SK-N-SH treated with all-trans-retinoic acid at 6 μM for 48 hours (cell line): ENCODE data around the gene HNF4A.

Experiments used
- ATAC-seq: fragments of 200-7000 bp; cut with Tn5 transposase; 3 replicates; pipeline ENCODE4 v1.9.1; 2020; ENCODE audit warnings: mild to moderate bottlenecking, moderate library complexity
- ARNTL ChIP-seq: fragments of 450-650 bp; formaldehyde crosslinking; IDR thresholded peaks from 2 replicates; pipeline ENCODE4 v1.5.0; 2020; ENCODE audit warnings: low read depth, mild to moderate bottlenecking, moderate library complexity, borderline replicate concordance
- BACH2 ChIP-seq: fragments of 250-450 bp; sonication (Bioruptor Pico); IDR thresholded peaks from 2 replicates; pipeline ENCODE4 v1.9.0; 2021; ENCODE audit warnings: mild to moderate bottlenecking, borderline replicate concordance
- CSDC2 ChIP-seq: fragments of 250-450 bp; sonication (Bioruptor Pico); IDR thresholded peaks from 2 replicates; pipeline ENCODE4 v1.5.0; 2020; ENCODE audit warnings: mild to moderate bottlenecking, moderate library complexity
- CSRNP3 ChIP-seq: fragments of 250-450 bp; sonication (Bioruptor Pico); IDR thresholded peaks from 2 replicates; pipeline ENCODE4 v1.5.1; 2021; ENCODE audit warnings: mild to moderate bottlenecking, moderate library complexity
- ESRRG ChIP-seq: fragments of 250-450 bp; sonication (Bioruptor Pico); IDR thresholded peaks from 2 replicates; pipeline ENCODE4 v1.6.1; 2021; ENCODE audit warnings: mild to moderate bottlenecking
- GLIS3 ChIP-seq: fragments of 250-450 bp; sonication (Bioruptor Pico); IDR thresholded peaks from 2 replicates; pipeline ENCODE4 v1.5.0; 2020; ENCODE audit warnings: mild to moderate bottlenecking, moderate library complexity
- ISL1 ChIP-seq: fragments of 250-450 bp; sonication (Bioruptor Pico); IDR thresholded peaks from 2 replicates; pipeline ENCODE4 v2.1.2; 2022; ENCODE audit warnings: mild to moderate bottlenecking, moderate library complexity
- OSR1 ChIP-seq: fragments of 250-450 bp; sonication (Bioruptor Pico); IDR thresholded peaks from 2 replicates; pipeline ENCODE4 v1.8.0; 2022; ENCODE audit warnings: moderate library complexity, mild to moderate bottlenecking, inconsistent platforms
- PATZ1 ChIP-seq: fragments of 250-450 bp; sonication (Bioruptor Pico); IDR thresholded peaks from 2 replicates; pipeline ENCODE4 v1.8.0; 2020; ENCODE audit warnings: mild to moderate bottlenecking, moderate library complexity, borderline replicate concordance
- POU6F1 ChIP-seq: fragments of 250-450 bp; sonication (Bioruptor Pico); IDR thresholded peaks from 2 replicates; pipeline ENCODE4 v1.8.0; 2021; ENCODE audit warnings: low read depth, mild to moderate bottlenecking, moderate library complexity, borderline replicate concordance
- PPARA ChIP-seq: fragments of 250-450 bp; sonication (Bioruptor Pico); IDR thresholded peaks from 2 replicates; pipeline ENCODE4 v1.5.0; 2020; ENCODE audit warnings: mild to moderate bottlenecking, borderline replicate concordance
- RARB ChIP-seq: fragments of 250-450 bp; sonication (Bioruptor Pico); IDR thresholded peaks from 2 replicates; pipeline ENCODE4 v1.8.0; 2021; ENCODE audit warnings: mild to moderate bottlenecking, moderate library complexity
- SNAI2 ChIP-seq: fragments of 250-450 bp; sonication (Bioruptor Pico); IDR thresholded peaks from 2 replicates; pipeline ENCODE4 v1.5.0; 2020; ENCODE audit warnings: mild to moderate bottlenecking, moderate library complexity
- TCF4 ChIP-seq: fragments of 250-450 bp; sonication (Bioruptor Pico); IDR thresholded peaks from 2 replicates; pipeline ENCODE4 v1.8.0; 2021; ENCODE audit warnings: mild to moderate bottlenecking, moderate library complexity, borderline replicate concordance
- TOX ChIP-seq: fragments of 250-450 bp; sonication (Bioruptor Pico); IDR thresholded peaks from 2 replicates; pipeline ENCODE4 v1.8.0; 2021; ENCODE audit warnings: mild to moderate bottlenecking, moderate library complexity, borderline replicate concordance
- TSHZ2 ChIP-seq: fragments of 250-450 bp; sonication (Bioruptor Pico); IDR thresholded peaks from 2 replicates; pipeline ENCODE4 v1.5.0; 2020; ENCODE audit warnings: mild to moderate bottlenecking, moderate library complexity
- ZC3H10 ChIP-seq: fragments of 250-450 bp; sonication (Bioruptor Pico); IDR thresholded peaks from 2 replicates; pipeline ENCODE4 v1.5.1; 2021; ENCODE audit warnings: mild to moderate bottlenecking, moderate library complexity
- ZFP3 ChIP-seq: fragments of 250-450 bp; sonication (Bioruptor Pico); IDR thresholded peaks from 2 replicates; pipeline ENCODE4 v1.5.0; 2020; ENCODE audit warnings: mild to moderate bottlenecking, moderate library complexity
- ZFP30 ChIP-seq: fragments of 450-650 bp; formaldehyde crosslinking; IDR thresholded peaks from 2 replicates; pipeline ENCODE4 v1.5.0; 2022; ENCODE audit warnings: mild to moderate bottlenecking, moderate library complexity
- ZNF565 ChIP-seq: fragments of 450-650 bp; formaldehyde crosslinking; conservative IDR thresholded peaks from 2 replicates; pipeline ENCODE4 v1.5.0; 2020; ENCODE audit warnings: low read depth, mild to moderate bottlenecking, moderate library complexity
- ZNF70 ChIP-seq: fragments of 450-650 bp; formaldehyde crosslinking; IDR thresholded peaks from 2 replicates; pipeline ENCODE4 v1.5.0; 2020; ENCODE audit warnings: mild to moderate bottlenecking, moderate library complexity
- ZNF8 ChIP-seq: fragments of 450-650 bp; formaldehyde crosslinking; IDR thresholded peaks from 2 replicates; pipeline ENCODE4 v1.5.0; 2020; ENCODE audit warnings: mild to moderate bottlenecking, moderate library complexity

HNF4A gene

GRCh38 chr20:44422083-44422482 lies 66.6 kb downstream of the HNF4A start:
- no peak for ATAC-seq
- TF ChIP-seq ZFP3 (no peak), TCF4 (CRISPR knock-in tag) (no peak), PPARA (CRISPR knock-in tag) (no peak), CSRNP3 (no peak), ZNF70 (no peak), ZFP30 (CRISPR knock-in tag) (no peak), OSR1 (CRISPR knock-in tag) (no peak), POU6F1 (CRISPR knock-in tag) (no peak), ISL1 (CRISPR knock-in tag) (no peak), TSHZ2 (CRISPR knock-in tag) (no peak), GLIS3 (no peak), BACH2 (CRISPR knock-in tag) (no peak), CSDC2 (CRISPR knock-in tag) (no peak), ZNF8 (CRISPR knock-in tag) (no peak), ESRRG (CRISPR knock-in tag) (no peak), ZC3H10 (CRISPR knock-in tag) (no peak), TOX (CRISPR knock-in tag) (no peak)

GRCh38 chr20:44423480-44423879 lies 68.0 kb downstream of the HNF4A start:
- no peak for ATAC-seq
- TF ChIP-seq TSHZ2 (CRISPR knock-in tag) (no peak), TCF4 (CRISPR knock-in tag) (no peak), CSRNP3 (no peak), RARB (CRISPR knock-in tag) (no peak), SNAI2 (CRISPR knock-in tag) (no peak), ESRRG (CRISPR knock-in tag) (no peak), ISL1 (CRISPR knock-in tag) (no peak), PPARA (CRISPR knock-in tag) (no peak), ZC3H10 (CRISPR knock-in tag) (no peak), OSR1 (CRISPR knock-in tag) (no peak), ZNF70 (no peak), POU6F1 (CRISPR knock-in tag) (no peak), ZNF565 (CRISPR knock-in tag) (no peak), PATZ1 (CRISPR knock-in tag) (no peak), ARNTL (CRISPR knock-in tag) (no peak), CSDC2 (CRISPR knock-in tag) (no peak), ZNF8 (CRISPR knock-in tag) (no peak)
